Colonic mucosa (tissue), 4 donors: Measurements from ENCODE around the gene ADRA2A. TPM values are rescaled to one million over a fixed set of nuclear protein-coding genes. Genes with fewer than 3 reads are reported as not detected.

Source experiments
- DNase-seq: peaks from one replicate; pipeline ENCODE4 v3.0.0-alpha.2; 2020
- H3K27ac ChIP-seq: fragments of 200-600 bp; one replicate; pipeline ENCODE4 v1.8.0; 2021
- H3K27me3 ChIP-seq: fragments of 200-600 bp; one replicate; pipeline ENCODE4 v1.8.0; 2021
- H3K36me3 ChIP-seq: fragments of 200-600 bp; one replicate; pipeline ENCODE4 v1.8.0; 2021
- H3K4me1 ChIP-seq: fragments of 200-600 bp; one replicate; pipeline ENCODE4 v1.8.0; 2021; ENCODE audit warnings: mild to moderate bottlenecking
- H3K4me3 ChIP-seq: fragments of 200-600 bp; one replicate; pipeline ENCODE4 v1.8.0; 2021
- H3K9ac ChIP-seq, 2 donors: one replicate each; pipeline ENCODE4 v1.7.0; 2013; ENCODE audit warnings: control low read depth in 2 of 2, low read depth in 2 of 2, low read length in 2 of 2
- H3K9me3 ChIP-seq: fragments of 200-600 bp; one replicate; pipeline ENCODE4 v1.8.0; 2021
- CTCF ChIP-seq: fragments of 200-600 bp; IDR thresholded peaks from one replicate; pipeline ENCODE4 v1.8.0; 2022; ENCODE audit warnings: antibody characterized with exemption, mild to moderate bottlenecking
- intact Hi-C: fragments of 100-400 bp; cut with DNase I; formaldehyde crosslinking; loops from one replicate; pipeline ENCODE4 v1.14.1; 2022
- total RNA-seq, 2 donors: library from RNA; stranded (reverse); fragmentation: NEBNext Ultra II Directional in 1 of 2; extraction: Animal tissue kit (Norgen Biotek cat#: 25700) in 1 of 2; gene quantifications; one replicate each; pipeline ENCODE4 v1.2.1, GENCODE V29; 2021
- donor health status: healthy.
- donor health status: DM: no; HTN: no; CAD: no.
- donor health status: DM: no; HTN: no; CAD: no.

ADRA2A gene
- total RNA-seq, 2 donors from 2014 or later = 12.8 to 14.3 TPM

DNA sequence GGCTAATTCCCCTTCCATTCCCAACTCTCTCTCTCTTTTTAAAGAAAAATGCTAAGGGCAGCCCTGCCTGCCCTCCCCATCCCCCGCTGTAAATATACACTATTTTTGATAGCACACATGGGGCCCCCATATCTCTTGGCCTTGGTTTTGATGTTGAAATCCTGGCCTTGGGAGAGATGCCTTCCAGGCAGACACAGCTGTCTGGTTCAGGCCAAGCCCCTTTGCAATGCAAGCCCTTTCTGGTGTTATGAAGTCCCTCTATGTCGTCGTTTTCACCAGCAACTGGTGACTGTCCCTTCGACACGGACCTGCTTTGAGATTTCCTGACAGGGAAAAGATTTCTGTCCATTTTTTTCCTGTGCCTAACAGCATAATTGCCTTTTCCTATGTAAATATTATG, 3.0 kb downstream of the ADRA2A start:
- H3K4me3 ChIP-seq = no peak overlapping the region
- TF ChIP-seq CTCF = no peak
- H3K9ac ChIP-seq = peak overlapping the region in 1 of 2 donors; percentile 36
- no peaks in the 10 kb centered on the region for H3K9me3 ChIP-seq
- no peaks in the 10 kb centered on the region for H3K36me3 ChIP-seq
- intact Hi-C loops = loop anchor here (5.0 to 10.0 kb wide), 2 partner anchors 283 to 515 kb away; no protein-coding TSS in a partner anchor
- DNase-seq = no peak
- peaks cover 10% of the 10 kb centered on the region for H3K4me1 ChIP-seq
- H3K27ac ChIP-seq = no peak overlapping the region
- peaks cover 11% of the 10 kb centered on the region for H3K27me3 ChIP-seq

GRCh38 chr10:111080224-111080623, 3.4 kb downstream of the ADRA2A start:
- intact Hi-C loops = no loop called here
- H3K36me3 ChIP-seq = no peaks in the 10 kb centered on the region
- H3K4me1 ChIP-seq = peaks cover 10% of the 10 kb centered on the region
- H3K9ac ChIP-seq = peak overlapping the region in 1 of 2 donors; percentile 36
- H3K9me3 ChIP-seq = no peaks in the 10 kb centered on the region
- DNase-seq = no peak
- H3K27ac ChIP-seq = no peak overlapping the region
- peaks cover 11% of the 10 kb centered on the region for H3K27me3 ChIP-seq
- no peak overlapping the region for H3K4me3 ChIP-seq
- no peak for TF ChIP-seq CTCF

- peaks cover 6% of the 10 kb centered on the region for H3K4me1 ChIP-seq
- H3K27ac ChIP-seq = no peak overlapping the region
- DNase-seq = no peak
- TF ChIP-seq CTCF = no peak
- H3K9ac ChIP-seq = no peak overlapping the region
- H3K9me3 ChIP-seq = no peaks in the 10 kb centered on the region
- no peak overlapping the region for H3K4me3 ChIP-seq
- no peaks in the 10 kb centered on the region for H3K36me3 ChIP-seq
- H3K27me3 ChIP-seq = peaks cover 7% of the 10 kb centered on the region
- intact Hi-C loops = no loop called here
Measured at GRCh38 chr10:111081595-111081994, 4.8 kb downstream of the ADRA2A start.

DNA sequence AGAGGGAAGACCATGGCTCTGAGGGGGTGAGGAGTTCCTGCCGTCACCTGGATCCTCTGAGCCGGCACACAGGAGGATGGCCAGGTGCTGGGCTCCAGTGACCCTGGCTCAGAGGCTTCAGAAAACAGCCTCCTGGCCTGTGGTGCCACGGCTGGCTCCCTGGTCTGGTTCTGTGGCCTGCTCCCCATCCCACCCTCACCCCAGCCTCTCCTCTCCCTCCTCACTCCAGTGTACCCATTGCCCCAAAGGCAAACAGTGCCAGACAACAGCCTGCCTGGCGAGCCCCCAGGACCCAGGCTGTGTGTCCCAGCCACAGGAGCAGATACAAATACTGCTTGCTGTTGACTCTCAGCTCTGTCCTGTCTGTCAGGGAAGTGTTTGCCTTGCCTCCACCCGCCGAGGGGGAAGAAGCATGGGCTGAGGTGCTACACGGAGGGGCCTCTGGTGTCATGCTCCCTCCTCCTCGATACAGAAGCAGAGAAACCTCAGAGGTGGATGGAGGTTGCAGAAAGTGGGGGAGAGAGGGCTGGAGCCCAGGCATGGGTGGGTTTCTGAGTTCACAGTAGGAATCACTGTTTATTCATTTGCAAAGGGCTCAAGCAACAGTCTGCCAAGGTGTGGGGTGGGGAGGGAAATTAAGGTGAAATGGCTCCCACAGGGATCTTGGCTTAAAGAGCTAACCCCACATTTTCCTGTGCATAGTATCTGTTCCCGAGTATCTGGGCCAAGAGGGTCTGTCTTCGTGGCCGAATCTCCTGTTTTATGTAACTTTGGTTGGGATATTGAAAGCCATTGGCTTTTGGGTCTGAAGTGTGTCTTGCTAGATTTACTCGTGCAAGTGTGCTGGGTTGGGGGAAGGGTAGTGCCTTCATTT, 5.5 kb downstream of the ADRA2A start:
- H3K36me3 ChIP-seq = no peaks in the 10 kb centered on the region
- DNase-seq = peak; percentile 12
- intact Hi-C loops = no loop called here
- H3K4me1 ChIP-seq = peaks cover under 1% of the 10 kb centered on the region
- H3K27ac ChIP-seq = no peak overlapping the region
- H3K27me3 ChIP-seq = peaks cover 1% of the 10 kb centered on the region
- no peak overlapping the region for H3K4me3 ChIP-seq
- no peak overlapping the region for H3K9ac ChIP-seq
- no peaks in the 10 kb centered on the region for H3K9me3 ChIP-seq
- TF ChIP-seq CTCF = no peak

DNA sequence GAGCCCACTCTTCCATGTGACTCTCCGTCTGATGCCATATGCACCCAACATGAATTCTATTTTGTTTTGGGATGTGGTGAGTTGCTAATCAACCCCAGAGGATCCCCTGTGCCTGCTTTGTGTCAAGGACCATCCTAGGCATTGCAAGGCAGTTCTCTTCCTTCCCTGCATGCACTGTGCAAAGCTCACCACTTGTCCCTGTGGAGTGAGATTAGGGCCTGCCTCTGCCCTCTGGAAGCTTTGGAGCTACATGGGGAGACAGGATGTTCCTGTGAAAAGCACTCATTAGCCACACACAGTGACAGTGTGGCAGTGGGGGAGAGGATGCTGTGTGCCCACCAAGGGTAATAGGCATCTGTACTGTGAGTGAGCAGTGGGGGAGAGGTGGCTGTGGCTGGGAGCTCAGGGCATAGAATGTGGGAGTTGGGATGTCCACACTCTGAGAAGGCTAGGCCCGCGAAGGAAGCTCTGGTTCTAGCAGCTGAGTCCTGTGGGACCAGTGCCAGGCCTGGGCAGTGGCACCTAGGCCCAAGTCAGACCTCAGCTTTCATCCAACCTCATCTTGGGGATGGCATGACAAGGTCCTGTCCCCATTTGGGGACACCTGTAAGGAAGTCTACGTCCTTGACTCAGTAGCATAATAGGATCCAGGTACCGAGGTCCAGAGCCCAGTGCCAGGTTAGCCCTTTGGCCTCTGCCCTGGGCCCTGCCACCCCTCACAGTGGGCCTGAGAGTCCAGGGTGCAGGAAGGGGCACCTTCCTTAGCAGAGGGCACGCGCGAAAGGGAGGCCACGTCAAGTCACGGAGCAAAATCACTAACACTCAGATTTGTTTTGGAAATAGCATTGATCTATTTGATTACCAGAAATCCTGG, 6.6 kb downstream of the ADRA2A start:
- TF ChIP-seq CTCF = no peak
- intact Hi-C loops = no loop called here
- no peaks in the 10 kb centered on the region for H3K27me3 ChIP-seq

More for the DNA sequence above, 6.6 kb downstream of the ADRA2A start:
- no peak overlapping the region for H3K4me3 ChIP-seq
- H3K4me1 ChIP-seq = no peaks in the 10 kb centered on the region
- DNase-seq = peak; percentile 10
- H3K27ac ChIP-seq = no peak overlapping the region
- no peaks in the 10 kb centered on the region for H3K36me3 ChIP-seq
- H3K9ac ChIP-seq = no peak overlapping the region
- no peaks in the 10 kb centered on the region for H3K9me3 ChIP-seq
